ENCODE measurements around the gene ANKRD9. TPM values are rescaled to one million over a fixed set of nuclear protein-coding genes. Genes with fewer than 3 reads are reported as not detected.
"Not testable (repeated sequence)": the region's sequence is repeated elsewhere in the genome, so short reads cannot be mapped to it uniquely, and the experiment has no call there.

The ANKRD9 gene
- total RNA-seq, 1 donor from 2014 or later, result 18.0 TPM

DNA sequence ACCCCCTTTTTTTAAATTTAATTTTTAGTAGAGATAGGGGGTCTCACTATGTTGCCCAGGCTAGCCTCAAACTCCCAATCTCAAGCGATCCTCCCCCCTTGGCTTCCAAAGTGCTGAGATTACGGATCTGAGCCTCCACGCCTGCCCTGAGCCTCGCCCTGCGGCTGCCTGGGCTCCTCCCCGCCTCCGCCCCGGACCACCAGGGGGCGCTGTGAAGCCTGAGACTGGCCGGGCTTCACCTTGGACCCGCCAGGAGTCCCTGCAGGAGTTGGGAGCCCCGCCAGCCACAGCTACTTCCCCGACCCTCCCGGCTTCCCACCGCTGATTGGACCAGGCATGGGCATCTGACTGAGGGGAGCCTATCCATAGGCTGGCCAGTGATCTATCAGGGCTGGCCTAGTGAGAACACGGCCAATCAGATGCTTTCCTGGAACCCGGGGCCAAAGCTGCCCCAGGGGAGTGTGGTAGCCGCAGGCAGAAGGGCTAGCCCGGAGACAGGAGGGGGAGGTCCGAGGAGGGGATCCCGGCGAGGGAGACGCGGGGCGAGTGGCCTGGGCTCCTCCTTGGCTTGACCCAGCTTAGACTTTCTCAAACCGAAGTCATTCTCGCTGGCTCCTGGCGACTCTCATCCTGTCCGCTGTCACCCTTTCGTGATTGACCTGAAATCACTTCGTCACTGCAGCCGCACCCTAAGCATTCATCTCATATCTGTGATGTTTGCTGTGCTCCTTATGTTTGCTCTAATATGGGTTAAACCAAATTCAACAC is 15.1 kb upstream of the ANKRD9 start:
- TF ChIP-seq, protein P1, sequence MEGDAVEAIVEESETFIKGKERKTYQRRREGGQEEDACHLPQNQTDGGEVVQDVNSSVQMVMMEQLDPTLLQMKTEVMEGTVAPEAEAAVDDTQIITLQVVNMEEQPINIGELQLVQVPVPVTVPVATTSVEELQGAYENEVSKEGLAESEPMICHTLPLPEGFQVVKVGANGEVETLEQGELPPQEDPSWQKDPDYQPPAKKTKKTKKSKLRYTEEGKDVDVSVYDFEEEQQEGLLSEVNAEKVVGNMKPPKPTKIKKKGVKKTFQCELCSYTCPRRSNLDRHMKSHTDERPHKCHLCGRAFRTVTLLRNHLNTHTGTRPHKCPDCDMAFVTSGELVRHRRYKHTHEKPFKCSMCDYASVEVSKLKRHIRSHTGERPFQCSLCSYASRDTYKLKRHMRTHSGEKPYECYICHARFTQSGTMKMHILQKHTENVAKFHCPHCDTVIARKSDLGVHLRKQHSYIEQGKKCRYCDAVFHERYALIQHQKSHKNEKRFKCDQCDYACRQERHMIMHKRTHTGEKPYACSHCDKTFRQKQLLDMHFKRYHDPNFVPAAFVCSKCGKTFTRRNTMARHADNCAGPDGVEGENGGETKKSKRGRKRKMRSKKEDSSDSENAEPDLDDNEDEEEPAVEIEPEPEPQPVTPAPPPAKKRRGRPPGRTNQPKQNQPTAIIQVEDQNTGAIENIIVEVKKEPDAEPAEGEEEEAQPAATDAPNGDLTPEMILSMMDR (IDR thresholded peaks at IDR 0.05), result peak; percentile 99
- Mint-ChIP-seq H3K27me3 (ENCODE audit: low read depth) (no peaks in the 10 kb centered on the region), H3K4me3 (ENCODE audit: unreplicated experiment) (peak overlapping the region; percentile 77), H3K27ac (ENCODE audit: unreplicated experiment) (peak overlapping the region; percentile 94), H3K36me3 (ENCODE audit: low read depth) (no peaks in the 10 kb centered on the region), H3K4me1 (ENCODE audit: low read depth) (peaks cover 14% of the 10 kb centered on the region), H3K9me3 (ENCODE audit: low read depth) (no peaks in the 10 kb centered on the region)
- peak; percentile 100 for DNase-seq (ENCODE audit: low spot score)

GRCh38 chr14:102523569-102524450 is 14.2 kb upstream of the ANKRD9 start:
- Mint-ChIP-seq H3K4me3 (ENCODE audit: unreplicated experiment) (no peak overlapping the region), H3K4me1 (ENCODE audit: low read depth) (peaks cover 14% of the 10 kb centered on the region), H3K27ac (ENCODE audit: unreplicated experiment) (no peak overlapping the region), H3K27me3 (ENCODE audit: low read depth) (no peaks in the 10 kb centered on the region), H3K36me3 (ENCODE audit: low read depth) (no peaks in the 10 kb centered on the region), H3K9me3 (ENCODE audit: low read depth) (no peaks in the 10 kb centered on the region)
- TF ChIP-seq, protein P1 (IDR thresholded peaks at IDR 0.05), result no peak
- DNase-seq (ENCODE audit: low spot score), result no peak

GRCh38 chr14:102523200-102523568 is 13.6 kb upstream of the ANKRD9 start:
- TF ChIP-seq, protein P1 (IDR thresholded peaks at IDR 0.05), result no peak
- H3K9me3 Mint-ChIP-seq (ENCODE audit: low read depth), result no peaks in the 10 kb centered on the region
- H3K27me3 Mint-ChIP-seq (ENCODE audit: low read depth), result no peaks in the 10 kb centered on the region
- H3K36me3 Mint-ChIP-seq (ENCODE audit: low read depth), result no peaks in the 10 kb centered on the region
- DNase-seq (ENCODE audit: low spot score), result no peak
- no peak overlapping the region for H3K27ac Mint-ChIP-seq (ENCODE audit: unreplicated experiment)
- peaks cover 14% of the 10 kb centered on the region for H3K4me1 Mint-ChIP-seq (ENCODE audit: low read depth)
- no peak overlapping the region for H3K4me3 Mint-ChIP-seq (ENCODE audit: unreplicated experiment)

- not testable (repeated sequence) for H3K27ac Mint-ChIP-seq (ENCODE audit: unreplicated experiment); H3K4me3 Mint-ChIP-seq (ENCODE audit: unreplicated experiment); H3K4me1 Mint-ChIP-seq (ENCODE audit: low read depth); H3K9me3 Mint-ChIP-seq (ENCODE audit: low read depth); H3K27me3 Mint-ChIP-seq (ENCODE audit: low read depth); DNase-seq (ENCODE audit: low spot score); H3K36me3 Mint-ChIP-seq (ENCODE audit: low read depth)
Observed at GRCh38 chr14:102519709-102520108, 10.1 kb upstream of the ANKRD9 start.

GRCh38 chr14:102518063-102518648 is 8.6 kb upstream of the ANKRD9 start:
- H3K27ac Mint-ChIP-seq (ENCODE audit: unreplicated experiment), result no peak overlapping the region
- no peaks in the 10 kb centered on the region for H3K36me3 Mint-ChIP-seq (ENCODE audit: low read depth)
- no peak for DNase-seq (ENCODE audit: low spot score)
- no peaks in the 10 kb centered on the region for H3K9me3 Mint-ChIP-seq (ENCODE audit: low read depth)
- H3K27me3 Mint-ChIP-seq (ENCODE audit: low read depth), result no peaks in the 10 kb centered on the region
- peaks cover 3% of the 10 kb centered on the region for H3K4me1 Mint-ChIP-seq (ENCODE audit: low read depth)
- peak overlapping the region; percentile 67 for H3K4me3 Mint-ChIP-seq (ENCODE audit: unreplicated experiment)
- TF ChIP-seq, protein P1 (IDR thresholded peaks at IDR 0.05), result no peak
